Measurements from ENCODE around the gene TMEM132D.

DNA sequence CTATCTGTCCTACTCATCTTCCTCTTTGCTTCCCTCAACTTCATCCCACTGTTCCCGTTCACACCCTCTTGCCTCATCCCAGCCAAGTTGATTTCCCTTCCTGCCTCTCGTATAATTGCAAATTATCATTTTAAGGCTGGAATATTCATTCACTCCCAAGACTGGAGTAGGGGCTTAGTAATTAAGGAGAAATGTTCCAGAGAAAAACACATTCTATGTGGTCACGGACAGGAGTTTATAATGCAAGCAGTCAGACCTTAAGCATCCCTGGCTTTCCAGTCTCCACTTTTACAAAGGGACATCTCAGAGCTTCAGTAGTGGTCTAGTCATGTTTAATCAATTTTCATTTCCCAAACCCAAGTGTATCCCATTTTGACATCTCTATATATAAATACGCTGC, 54.9 kb downstream of the TMEM132D start:
- TF ChIP-seq EP300 (IDR thresholded peaks at IDR 0.05; ENCODE audit: borderline replicate concordance in 1 of 2, low read depth in 2 of 2, low read length in 2 of 2) (no peak), POLR2AphosphoS5 (IDR thresholded peaks at IDR 0.05; ENCODE audit: low read depth, low read length) (no peak), EZH2 (IDR thresholded peaks at IDR 0.05; ENCODE audit: low read depth, low read length, severe bottlenecking) (no peak), POLR2A (IDR thresholded peaks at IDR 0.05; ENCODE audit: control extremely low read depth in 1 of 2, low read depth in 2 of 2, low read length in 2 of 2) (no peak), RBBP5 (IDR thresholded peaks at IDR 0.05; ENCODE audit: borderline replicate concordance, low read depth, low read length) (no peak), CHD2 (IDR thresholded peaks at IDR 0.05; ENCODE audit: low read length) (no peak)

Data from H1 (cell line).